DND-41 (cell line): ENCODE measurements around the gene TTR.
A peak's percentile ranks its signal among the peaks of the same experiment; 100 is the strongest.

Experiments
- ATAC-seq: fragments of 200-7000 bp; cut with Tn5 transposase; 3 replicates; pipeline ENCODE4 v1.9.1; 2021; ENCODE audit warnings: low read depth; ENCODE audit not compliant: insufficient read depth
- DNase-seq: peaks from one replicate; pipeline ENCODE4 v3.0.0-alpha.2; 2020
- H2AFZ ChIP-seq: 2 replicates; pipeline ENCODE4 v1.6.0; 2012; ENCODE audit warnings: low read depth, low read length
- H3K27ac ChIP-seq: 2 replicates; pipeline ENCODE4 v1.5.1; 2012; ENCODE audit warnings: low read length, inconsistent platforms
- H3K27me3 ChIP-seq: fragments of 200-600 bp; sonication (generic); 2 replicates; pipeline ENCODE4 v1.6.0; 2012; ENCODE audit warnings: low read length, mild to moderate bottlenecking, inconsistent platforms; ENCODE audit not compliant: insufficient read depth, poor library complexity
- H3K36me3 ChIP-seq: 2 replicates; pipeline ENCODE4 v1.5.1; 2012; ENCODE audit warnings: low read length, inconsistent platforms; ENCODE audit not compliant: insufficient read depth
- H3K4me1 ChIP-seq: 2 replicates; pipeline ENCODE4 v1.5.1; 2012; ENCODE audit warnings: mild to moderate bottlenecking, low read length; ENCODE audit not compliant: insufficient read depth
- H3K4me2 ChIP-seq: 2 replicates; pipeline ENCODE4 v1.6.0; 2012; ENCODE audit warnings: mild to moderate bottlenecking, moderate library complexity, low read length, inconsistent platforms; ENCODE audit not compliant: insufficient read depth
- H3K4me3 ChIP-seq, 2 experiments: fragments of 200-600 bp in 1 of 2; shearing (Covaris generic) in 1 of 2; 2 replicates each; pipeline ENCODE4 v1.5.1; 2012 to 2016; ENCODE audit warnings: inconsistent platforms in 2 of 2, low read length in 2 of 2, mild to moderate bottlenecking in 2 of 2, low read depth in 1 of 2, moderate library complexity in 1 of 2
- H3K79me2 ChIP-seq: 2 replicates; pipeline ENCODE4 v1.6.0; 2012; ENCODE audit warnings: low read length, inconsistent platforms; ENCODE audit not compliant: insufficient read depth
- H3K9ac ChIP-seq: 2 replicates; pipeline ENCODE4 v1.6.0; 2012; ENCODE audit warnings: low read depth, mild to moderate bottlenecking, inconsistent platforms, low read length, moderate library complexity
- H3K9me3 ChIP-seq: 2 replicates; pipeline ENCODE4 v1.5.1; 2012; ENCODE audit warnings: low read length, moderate library complexity, mild to moderate bottlenecking, inconsistent platforms; ENCODE audit not compliant: insufficient read depth, severe bottlenecking
- H4K20me1 ChIP-seq: 2 replicates; pipeline ENCODE4 v1.6.0; 2012; ENCODE audit warnings: low read length; ENCODE audit not compliant: insufficient read depth
- EZH2 ChIP-seq: IDR thresholded peaks from 3 replicates; pipeline ENCODE4 v1.6.1; 2012; ENCODE audit warnings: borderline replicate concordance, low read depth, mild to moderate bottlenecking, moderate library complexity, low read length, inconsistent platforms; ENCODE audit not compliant: severe bottlenecking
- TF ChIP-seq, protein P1 (sequence below): IDR thresholded peaks from 2 replicates; pipeline ENCODE4 v1.5.1; 2012; ENCODE audit warnings: borderline replicate concordance, low read length, moderate library complexity, mild to moderate bottlenecking; ENCODE audit not compliant: poor library complexity, severe bottlenecking; ENCODE audit errors: extremely low read depth

Gene TTR

DNA sequence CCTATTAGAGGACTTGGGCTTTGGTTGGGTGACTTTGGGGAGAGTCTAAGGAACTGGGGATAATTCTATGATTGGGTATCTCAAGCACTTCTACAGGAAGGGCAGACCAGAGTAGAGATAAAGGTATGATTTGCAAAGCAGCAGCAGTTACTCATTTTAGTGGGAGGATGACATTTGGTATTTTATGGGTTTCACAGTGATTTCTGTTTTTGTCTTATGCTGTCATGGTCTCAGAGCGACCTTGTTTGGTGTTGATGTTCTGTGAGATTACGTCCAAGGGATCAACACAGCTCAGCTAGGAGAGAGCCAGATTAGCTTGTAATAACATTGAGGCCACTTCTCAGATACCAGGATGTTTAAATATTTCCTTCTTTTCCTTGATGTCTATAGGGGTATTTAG lies 18.2 kb downstream of the TTR start:
- no peak overlapping the region for H3K27ac ChIP-seq
- ATAC-seq (no peak), DNase-seq (no peak)
- TF ChIP-seq, protein P1, sequence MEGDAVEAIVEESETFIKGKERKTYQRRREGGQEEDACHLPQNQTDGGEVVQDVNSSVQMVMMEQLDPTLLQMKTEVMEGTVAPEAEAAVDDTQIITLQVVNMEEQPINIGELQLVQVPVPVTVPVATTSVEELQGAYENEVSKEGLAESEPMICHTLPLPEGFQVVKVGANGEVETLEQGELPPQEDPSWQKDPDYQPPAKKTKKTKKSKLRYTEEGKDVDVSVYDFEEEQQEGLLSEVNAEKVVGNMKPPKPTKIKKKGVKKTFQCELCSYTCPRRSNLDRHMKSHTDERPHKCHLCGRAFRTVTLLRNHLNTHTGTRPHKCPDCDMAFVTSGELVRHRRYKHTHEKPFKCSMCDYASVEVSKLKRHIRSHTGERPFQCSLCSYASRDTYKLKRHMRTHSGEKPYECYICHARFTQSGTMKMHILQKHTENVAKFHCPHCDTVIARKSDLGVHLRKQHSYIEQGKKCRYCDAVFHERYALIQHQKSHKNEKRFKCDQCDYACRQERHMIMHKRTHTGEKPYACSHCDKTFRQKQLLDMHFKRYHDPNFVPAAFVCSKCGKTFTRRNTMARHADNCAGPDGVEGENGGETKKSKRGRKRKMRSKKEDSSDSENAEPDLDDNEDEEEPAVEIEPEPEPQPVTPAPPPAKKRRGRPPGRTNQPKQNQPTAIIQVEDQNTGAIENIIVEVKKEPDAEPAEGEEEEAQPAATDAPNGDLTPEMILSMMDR: no peak
- no peak for TF ChIP-seq EZH2
- H3K27me3 ChIP-seq: no peaks in the 10 kb centered on the region
- no peak overlapping the region for H2AFZ ChIP-seq
- no peak overlapping the region for H3K4me3 ChIP-seq
- H3K79me2 ChIP-seq: no peaks in the 10 kb centered on the region
- no peak overlapping the region for H3K9ac ChIP-seq
- no peaks in the 10 kb centered on the region for H4K20me1 ChIP-seq
- H3K4me1 ChIP-seq: no peaks in the 10 kb centered on the region
- no peak overlapping the region for H3K4me2 ChIP-seq
- H3K9me3 ChIP-seq: no peaks in the 10 kb centered on the region
- no peaks in the 10 kb centered on the region for H3K36me3 ChIP-seq

DNA sequence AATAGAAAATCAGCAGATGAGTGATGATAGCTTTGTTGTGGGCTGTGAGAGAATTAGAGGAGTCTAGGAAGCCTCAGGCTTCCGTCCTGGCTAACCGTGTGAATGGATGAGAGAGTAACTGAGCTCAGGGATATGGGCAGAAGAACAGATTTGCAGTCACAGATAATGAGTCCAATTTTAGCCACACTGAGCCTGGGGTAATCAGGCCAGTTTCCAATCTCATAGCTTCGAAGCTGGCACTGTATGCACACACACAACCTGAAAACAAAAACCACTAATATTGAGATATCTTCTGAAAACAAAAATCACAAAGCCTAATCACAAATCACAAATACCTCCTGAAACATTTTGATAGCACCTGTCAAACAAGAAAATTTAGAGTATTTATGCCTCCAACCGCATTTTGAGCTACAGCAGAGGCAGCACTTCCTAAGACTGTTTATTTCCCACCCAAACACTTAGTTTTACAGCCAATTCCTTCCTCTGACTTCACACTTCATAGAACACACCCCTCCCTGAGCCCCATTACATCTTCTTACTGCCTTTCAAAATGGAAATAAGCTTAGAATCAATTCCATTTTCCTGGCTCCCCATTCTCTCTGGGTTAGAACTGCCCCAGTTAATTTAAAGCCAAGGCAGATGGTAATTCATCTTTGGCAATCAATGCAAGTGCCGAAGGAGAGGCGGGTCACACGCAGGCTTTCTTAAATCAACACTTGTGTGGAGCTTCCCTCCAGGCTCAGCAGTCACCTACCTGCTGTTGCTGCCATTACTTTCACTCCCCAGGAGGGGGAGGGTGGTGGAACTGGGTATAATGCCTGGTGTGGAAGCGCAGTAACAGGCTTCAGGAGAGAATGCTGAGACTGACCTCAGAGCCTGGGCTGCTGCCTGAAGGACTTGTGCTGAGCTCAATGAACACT lies 18.9 kb downstream of the TTR start:
- Histone ChIP-seq H3K27me3 (no peaks in the 10 kb centered on the region), H3K4me1 (no peaks in the 10 kb centered on the region), H3K27ac (no peak overlapping the region), H3K36me3 (no peaks in the 10 kb centered on the region), H4K20me1 (no peaks in the 10 kb centered on the region), H3K4me2 (no peak overlapping the region), H3K79me2 (no peaks in the 10 kb centered on the region), H2AFZ (no peak overlapping the region), H3K9ac (no peak overlapping the region), H3K4me3 (no peak overlapping the region), H3K9me3 (no peaks in the 10 kb centered on the region)
- ATAC-seq: 0 out of 3 replicates have a peak, but pooled peaks have one; percentile 53
- TF ChIP-seq, protein P1: peak; percentile 20
- no peak for TF ChIP-seq EZH2
- no peak for DNase-seq

DNA sequence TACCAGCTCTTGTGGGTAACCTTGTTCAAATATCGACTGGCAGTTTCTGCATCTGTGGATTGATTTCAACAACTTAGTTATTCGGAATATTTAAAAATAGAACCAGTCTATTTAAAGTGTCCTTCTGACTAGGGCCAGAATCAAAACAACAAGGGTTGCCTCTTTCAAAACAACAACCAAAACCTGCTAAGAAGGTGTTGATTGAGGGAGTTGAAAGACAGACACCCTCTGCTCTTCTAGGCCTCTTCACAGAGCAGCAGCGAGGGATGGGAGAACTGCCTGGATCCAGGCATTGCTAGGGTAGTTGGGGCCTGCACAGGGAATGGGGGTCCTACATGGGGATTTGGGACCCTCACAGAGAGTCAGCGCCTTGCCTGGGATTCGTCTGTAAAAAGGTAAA lies 19.8 kb downstream of the TTR start:
- Histone ChIP-seq H2AFZ (no peak overlapping the region), H3K9me3 (no peaks in the 10 kb centered on the region)

More for the DNA sequence above, 19.8 kb downstream of the TTR start:
- no peaks in the 10 kb centered on the region for H3K4me1 ChIP-seq
- H3K9ac ChIP-seq: no peak overlapping the region
- no peaks in the 10 kb centered on the region for H3K36me3 ChIP-seq
- no peaks in the 10 kb centered on the region for H3K79me2 ChIP-seq
- H3K27ac ChIP-seq: no peak overlapping the region
- H3K4me3 ChIP-seq: no peak overlapping the region
- no peak overlapping the region for H3K4me2 ChIP-seq
- TF ChIP-seq, protein P1: no peak
- TF ChIP-seq EZH2: no peak
- H3K27me3 ChIP-seq: no peaks in the 10 kb centered on the region
- DNase-seq (no peak), ATAC-seq (no peak)
- H4K20me1 ChIP-seq: no peaks in the 10 kb centered on the region
